HepG2 (cell line): ENCODE results near the gene FBLIM1. TPM values are rescaled to one million over a fixed set of nuclear protein-coding genes. Genes with fewer than 3 reads are reported as not detected.
A peak's percentile ranks its signal among the peaks of the same experiment; 100 is the strongest.

Experiments
- ATAC-seq: fragments of 200-7000 bp; cut with Tn5 transposase; 3 replicates; pipeline ENCODE4 v1.9.1; 2020; ENCODE audit warnings: mild to moderate bottlenecking, moderate library complexity
- BruUV-seq: library from RNA; stranded (reverse); fragments of 400-500 nt; replicated peaks from 2 replicates; lab custom pipeline; 2021; lab: Mats Ljungman, UMichigan
- CTCF ChIA-PET: fragments of 300-600 bp; formaldehyde crosslinking; extraction: SDS; loops from one replicate; lab custom pipeline; 2021; ENCODE audit warnings: low total read pairs, inconsistent platforms, low intra/inter-chr PET ratio; lab: Yijun Ruan, JAX
- POLR2A ChIA-PET: fragments of 350-600 bp; sonication (Branson Sonifier 250); formaldehyde crosslinking; loops from one replicate; lab custom pipeline; 2020; ENCODE audit warnings: antibody characterized with exemption, inconsistent platforms; lab: Yijun Ruan, JAX
- DNase-seq: peaks from one replicate; pipeline ENCODE4 v3.0.0-alpha.2; 2015; ENCODE audit warnings: low spot score
- FAIRE-seq: peaks from 3 replicates; lab custom pipeline; 2011; peaks lifted over from hg19 to GRCh38; lab: Jason Lieb, UNC
- H2AFZ ChIP-seq: one replicate; pipeline ENCODE4 v1.6.1; 2011; ENCODE audit warnings: low read length, inconsistent platforms
- H3K27ac ChIP-seq: fragments of 300-600 bp; 3 replicates; pipeline ENCODE4 v1.8.0; 2011; ENCODE audit warnings: mixed run types, mild to moderate bottlenecking, mixed read lengths, low read length, inconsistent platforms; ENCODE audit not compliant: insufficient read depth; ENCODE audit errors: extremely low read length
- H3K27me3 ChIP-seq, 2 experiments: fragments of 200-600 bp in 1 of 2; 2 replicates in 1 of 2; 3 replicates in 1 of 2; pipeline versions ENCODE4 v1.6.0 to v1.8.0; 2011; ENCODE audit warnings: low read length in 2 of 2, mild to moderate bottlenecking in 2 of 2, moderate library complexity in 2 of 2, inconsistent platforms in 1 of 2; ENCODE audit not compliant: insufficient read depth in 2 of 2, control insufficient read depth in 1 of 2
- H3K36me3 ChIP-seq, 2 experiments: fragments of 200-600 bp in 1 of 2; replicated peaks in 1 of 2; 2 replicates in 1 of 2; 3 replicates in 1 of 2; pipeline versions ENCODE4 v1.5.1 to v1.8.0; 2011; ENCODE audit warnings: low read length in 2 of 2, inconsistent platforms in 1 of 2; ENCODE audit not compliant: insufficient read depth in 2 of 2, control insufficient read depth in 1 of 2
- H3K4me1 ChIP-seq: 2 replicates; pipeline ENCODE4 v1.5.1; 2012; ENCODE audit warnings: low read length, inconsistent platforms; ENCODE audit not compliant: insufficient read depth
- H3K4me2 ChIP-seq: 2 replicates; pipeline ENCODE4 v1.6.0; 2011; ENCODE audit warnings: low read depth, low read length, inconsistent platforms
- H3K4me3 ChIP-seq, 3 experiments: fragments of 200-600 bp in 1 of 3; sonication (generic), shearing (Covaris generic) in 1 of 3; replicated peaks in 1 of 3; 2 replicates each; pipeline ENCODE4 v1.5.1; 2011 to 2016; ENCODE audit warnings: low read length in 3 of 3, inconsistent platforms in 2 of 3, low read depth in 2 of 3, mild to moderate bottlenecking in 2 of 3, control low read depth in 1 of 3, mixed read lengths in 1 of 3; ENCODE audit not compliant: insufficient read depth in 1 of 3
- H3K79me2 ChIP-seq: one replicate; pipeline ENCODE4 v1.6.1; 2011; ENCODE audit warnings: low read length, inconsistent platforms; ENCODE audit not compliant: insufficient read depth
- H3K9ac ChIP-seq: 2 replicates; pipeline ENCODE4 v1.6.0; 2011; ENCODE audit warnings: mild to moderate bottlenecking, low read depth, low read length, inconsistent platforms; ENCODE audit not compliant: insufficient read depth
- H3K9me3 ChIP-seq: 2 replicates; pipeline ENCODE4 v1.5.1; 2012; ENCODE audit warnings: mild to moderate bottlenecking, low read length
- H4K20me1 ChIP-seq: 2 replicates; pipeline ENCODE4 v1.6.0; 2011; ENCODE audit warnings: inconsistent platforms, mild to moderate bottlenecking, low read length, moderate library complexity; ENCODE audit not compliant: insufficient read depth
- RNF2 ChIP-seq: fragments of 450-650 bp; conservative IDR thresholded peaks from 2 replicates; pipeline ENCODE4 v1.6.1; 2016; ENCODE audit warnings: low read depth
- TOPORS ChIP-seq: sonication (generic); formaldehyde crosslinking; IDR thresholded peaks from 2 replicates; pipeline ENCODE4 v1.8.0; 2023; ENCODE audit warnings: mild to moderate bottlenecking, missing genetic modification reagents
- TP53 ChIP-seq: sonication (generic); formaldehyde crosslinking; conservative IDR thresholded peaks from 2 replicates; pipeline ENCODE4 v1.4.0; 2020; ENCODE audit warnings: missing genetic modification reagents
- ZNF205 ChIP-seq: IDR thresholded peaks from 2 replicates; pipeline ENCODE4 v1.6.1; 2018; ENCODE audit warnings: missing biosample characterization, missing genetic modification reagents
- ZNF264 ChIP-seq: sonication (generic); formaldehyde crosslinking; IDR thresholded peaks from 2 replicates; pipeline ENCODE4 v1.4.0; 2020; ENCODE audit warnings: missing genetic modification reagents
- ZNF546 ChIP-seq: sonication (generic); formaldehyde crosslinking; conservative IDR thresholded peaks from 2 replicates; pipeline ENCODE4 v1.8.1; 2023; ENCODE audit warnings: mild to moderate bottlenecking, missing genetic modification reagents
- ZNF609 ChIP-seq: sonication (generic); formaldehyde crosslinking; IDR thresholded peaks from 2 replicates; pipeline ENCODE4 v1.4.0; 2020; ENCODE audit warnings: mild to moderate bottlenecking, missing genetic modification reagents, borderline replicate concordance
- WGBS: methylation state at CpG from one replicate; pipeline ENCODE4 v1.1.6; 2017; ENCODE audit warnings: low lambda C conversion rate; 5-methylcytosine and 5-hydroxymethylcytosine counted together
- in situ Hi-C: cut with HindIII; loops from 2 replicates; pipeline ENCODE4 v1.10.0; 2017; ENCODE audit warnings: low pct_unique_long_range_greater_than_20kb; ENCODE audit not compliant: extremely low pct_ligation_motif_present
- intact Hi-C: fragments of 100-400 bp; cut with micrococcal nuclease; formaldehyde crosslinking; loops from one replicate; pipeline ENCODE4 v1.10.0; 2022; ENCODE audit not compliant: unreplicated experiment
- polyA plus RNA-seq, 8 experiments: library from polyadenylated mRNA; depleted of rRNA in 3 of 8; stranded (reverse) in 7 of 8; unstranded in 1 of 8; fragments of >200 nt; fragmentation: Illumina TruSeq in 4 of 8; extraction: Trizol in 4 of 8; gene quantifications; 2 replicates each; pipeline versions ENCODE4 v1.2.1 to v1.2.3, GENCODE V29; 2011 to 2016; ENCODE audit warnings: low read depth in 4 of 8, missing spikeins in 1 of 8, mixed read lengths in 1 of 8; ENCODE audit not compliant: insufficient read depth in 1 of 8
- total RNA-seq, 5 experiments: library from RNA; depleted of rRNA; stranded (reverse); fragments of >200 nt; fragmentation: Illumina TruSeq; extraction: Trizol; gene quantifications; 2 replicates each; pipeline ENCODE4 v1.2.3, GENCODE V29; 2016; ENCODE audit warnings: low read depth in 1 of 5

The FBLIM1 gene
- total and polyA plus RNA-seq, 2 of the 13 experiments (the other 11 are each of a cell fraction or from before 2014, with no cell fraction given) = 10.6 to 23.0 TPM

GRCh38 chr1:15750924-15751323 lies 7.7 kb upstream of the FBLIM1 start:
- no peak for ATAC-seq
- Histone ChIP-seq H3K4me2 (peak overlapping the region; percentile 18; the same call in 1 of the 2 replicates), H3K4me3 (no peak overlapping the region), H3K36me3 (no peaks in the 10 kb centered on the region), H3K79me2 (no peaks in the 10 kb centered on the region), H3K9ac (no peak overlapping the region), H4K20me1 (no peaks in the 10 kb centered on the region), H2AFZ (no peak overlapping the region), H3K27me3 (peaks cover 1 to 31% of the 10 kb centered on the region in 2 experiments), H3K27ac (no peak overlapping the region), H3K9me3 (no peaks in the 10 kb centered on the region), H3K4me1 (peaks cover 67% of the 10 kb centered on the region)
- ChIA-PET CTCF (no interaction called here), POLR2A (interaction anchor here (0.6 to 0.7 kb wide), 2 partner anchors 33 to 286 kb away, joined by 3 to 4 read pairs; no protein-coding TSS in a partner anchor)
- TF ChIP-seq TP53 (CRISPR knock-in tag) (no peak), TOPORS (CRISPR knock-in tag) (no peak), ZNF264 (no peak), ZNF546 (no peak), RNF2 (no peak), ZNF609 (CRISPR knock-in tag) (no peak), ZNF205 (CRISPR knock-in tag) (no peak)
- in situ Hi-C loops (no loop called here), intact Hi-C loops (no loop called here)
- FAIRE-seq = no peak
- 4% methylated on average over 5 of the region's 12 CpGs for WGBS
- BruUV-seq = no TSS peak
- no peak for DNase-seq
